ENCODE measurements around the gene C1orf52.

Gene C1orf52

GRCh38 chr1:85201340-85202091, 57.9 kb downstream of the C1orf52 start:
- peak overlapping the region; percentile 58 for H3K27ac ChIP-seq
- no peak for TF ChIP-seq CTCF (conservative IDR thresholded peaks at IDR 0.05)
- no peak for TF ChIP-seq ZFX (IDR thresholded peaks at IDR 0.05)

GRCh38 chr1:85200463-85201339, 58.8 kb downstream of the C1orf52 start, which contains the start of gene SYDE2:
TSS of gene SYDE2 (minus strand) at chr1:85201016. CDS start at chr1:85200996, 20 bp downstream.
- H3K27ac ChIP-seq = peak within 1 kb of the TSS; percentile 58
- TF ChIP-seq ZFX (IDR thresholded peaks at IDR 0.05) (no peak), CTCF (conservative IDR thresholded peaks at IDR 0.05) (no peak)

Measured in C4-2B (cell line).